GM21825 (cell line): ENCODE measurements around the gene FSTL1.

Experiments used
- ATAC-seq: cut with Tn5 transposase; IDR thresholded peaks from one replicate; pipeline ENCODE4 v1.9.1; 2021; ENCODE audit warnings: mild to moderate bottlenecking, moderate library complexity; ENCODE audit not compliant: unreplicated experiment

FSTL1 gene, protein sequence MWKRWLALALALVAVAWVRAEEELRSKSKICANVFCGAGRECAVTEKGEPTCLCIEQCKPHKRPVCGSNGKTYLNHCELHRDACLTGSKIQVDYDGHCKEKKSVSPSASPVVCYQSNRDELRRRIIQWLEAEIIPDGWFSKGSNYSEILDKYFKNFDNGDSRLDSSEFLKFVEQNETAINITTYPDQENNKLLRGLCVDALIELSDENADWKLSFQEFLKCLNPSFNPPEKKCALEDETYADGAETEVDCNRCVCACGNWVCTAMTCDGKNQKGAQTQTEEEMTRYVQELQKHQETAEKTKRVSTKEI

DNA sequence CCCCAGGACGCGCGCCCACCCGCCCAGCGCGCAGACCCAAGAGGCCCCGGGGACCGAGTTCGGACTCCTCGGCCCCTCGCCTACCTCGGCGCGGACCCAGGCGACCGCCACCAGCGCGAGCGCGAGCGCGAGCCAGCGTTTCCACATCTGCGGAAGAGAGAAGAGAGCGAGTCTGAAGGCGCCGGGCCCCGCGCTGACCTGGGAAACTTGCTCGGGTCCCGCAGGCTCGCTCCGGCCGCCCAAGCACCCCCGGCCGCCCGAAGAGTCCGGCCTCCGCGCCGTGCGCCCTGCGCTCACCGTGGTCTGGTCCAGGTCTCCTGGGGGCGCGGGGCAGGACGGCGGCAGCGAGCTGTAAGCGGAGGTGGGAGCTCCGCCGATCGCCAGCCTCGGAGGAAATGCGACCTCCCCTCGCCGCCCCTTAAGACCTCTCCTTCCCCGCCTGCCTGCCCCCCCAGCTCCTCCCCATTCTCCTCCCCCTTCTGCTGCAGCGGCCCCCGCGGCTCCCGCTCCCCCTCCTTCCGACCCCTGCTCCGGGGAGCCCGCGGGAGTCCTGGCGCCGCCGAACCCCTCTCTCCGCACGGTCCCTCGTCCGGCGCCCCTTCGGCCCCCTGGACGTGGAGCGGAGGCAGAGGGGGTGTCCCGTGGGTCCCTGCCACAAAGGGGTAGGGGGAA, at the start of gene FSTL1:
Gene FSTL1, minus strand, starts transcription at position 393 of the 672 bp plus-strand sequence. Its CDS starts 246 bp downstream, at position 147.
- ATAC-seq, result no peak

DNA sequence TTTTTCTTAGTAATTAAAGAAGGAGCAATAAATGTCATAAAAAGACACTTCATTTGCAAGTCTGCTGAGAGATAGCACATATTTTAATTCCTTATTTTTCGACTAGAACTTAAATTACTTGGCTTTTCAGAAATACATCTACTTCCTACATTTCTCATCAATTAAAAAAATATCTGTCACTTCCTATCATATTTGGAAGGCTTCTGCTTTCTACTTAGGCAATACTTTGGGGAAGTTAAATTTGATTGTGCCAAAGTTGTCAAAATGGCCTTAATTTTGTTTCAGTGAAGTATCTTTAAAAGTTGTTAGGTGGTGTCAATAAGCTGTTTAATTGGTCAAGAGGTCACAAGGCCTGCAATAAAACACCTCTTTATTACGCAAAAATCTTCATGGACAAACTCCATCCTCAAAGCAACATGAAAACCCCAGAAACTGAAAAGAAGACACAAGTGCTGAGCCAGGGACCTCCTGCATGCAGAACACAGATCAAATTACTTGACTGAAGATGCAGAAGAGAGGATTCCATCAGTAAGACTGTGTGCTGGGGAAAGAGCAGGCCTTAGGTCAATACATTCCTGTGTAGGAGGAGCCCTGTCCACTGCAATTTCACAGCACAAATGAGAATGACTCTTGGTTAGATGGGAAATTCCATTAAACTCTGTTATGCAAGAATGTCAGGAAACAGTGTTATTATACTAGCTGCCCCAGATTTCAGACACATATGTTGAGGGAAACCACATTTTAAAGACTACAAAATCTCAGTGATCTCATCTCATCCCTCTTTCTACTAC, 48.0 kb upstream of the FSTL1 start:
- ATAC-seq, result no peak

DNA sequence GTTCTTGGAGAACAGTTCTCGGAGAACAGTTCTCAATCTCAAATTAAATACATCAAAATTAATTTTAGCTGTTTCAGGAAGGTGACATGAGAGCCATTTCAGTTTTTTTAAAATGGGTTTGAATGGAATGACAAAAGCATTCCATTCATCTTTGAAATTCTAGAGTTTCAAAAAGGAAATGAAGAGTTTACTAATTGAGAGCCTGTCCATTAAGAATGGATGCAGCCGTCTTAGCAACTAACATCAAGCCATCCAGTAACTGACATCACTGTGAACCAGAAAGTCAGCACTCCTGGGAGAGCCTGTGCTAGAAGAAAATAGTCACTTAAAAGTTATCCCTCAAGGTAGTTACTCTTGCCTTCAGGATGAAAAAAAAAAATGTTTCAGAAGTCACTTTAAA, 47.0 kb upstream of the FSTL1 start:
- ATAC-seq, result no peak

- no peak for ATAC-seq
These were observed 46.5 kb upstream of the FSTL1 start for GRCh38 chr3:120497336-120497735.

GRCh38 chr3:120496278-120497002, 45.6 kb upstream of the FSTL1 start:
- no peak for ATAC-seq

- no peak for ATAC-seq
These were observed 45.0 kb upstream of the FSTL1 start for GRCh38 chr3:120495809-120496208.

GRCh38 chr3:120492103-120492502, 41.3 kb upstream of the FSTL1 start:
- no peak for ATAC-seq

- ATAC-seq, result no peak
These were observed 38.6 kb upstream of the FSTL1 start for GRCh38 chr3:120489421-120489820.

GRCh38 chr3:120488296-120488695, 37.5 kb upstream of the FSTL1 start:
- ATAC-seq, result no peak

- no peak for ATAC-seq
These were observed 36.4 kb upstream of the FSTL1 start for GRCh38 chr3:120487191-120487650.

DNA sequence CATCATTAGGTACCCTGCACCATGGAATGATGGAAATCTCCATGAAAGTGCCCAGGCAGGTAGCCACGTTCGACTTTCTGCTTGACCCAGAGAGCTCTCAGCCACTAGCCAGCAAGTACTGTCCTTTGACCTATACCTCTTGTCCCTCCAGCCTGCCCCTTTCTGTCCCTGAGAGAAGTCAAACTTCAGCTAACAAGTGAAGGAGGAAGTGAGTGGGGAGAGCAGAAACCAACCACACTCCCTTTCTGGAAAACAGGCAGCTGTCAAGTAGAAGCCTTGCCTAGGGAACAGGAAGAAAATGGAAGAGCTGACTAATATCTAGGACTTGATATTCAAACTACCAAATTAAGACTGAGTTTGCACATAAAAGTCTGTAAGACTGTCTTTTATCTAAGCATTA, 30.3 kb upstream of the FSTL1 start:
- no peak for ATAC-seq

DNA sequence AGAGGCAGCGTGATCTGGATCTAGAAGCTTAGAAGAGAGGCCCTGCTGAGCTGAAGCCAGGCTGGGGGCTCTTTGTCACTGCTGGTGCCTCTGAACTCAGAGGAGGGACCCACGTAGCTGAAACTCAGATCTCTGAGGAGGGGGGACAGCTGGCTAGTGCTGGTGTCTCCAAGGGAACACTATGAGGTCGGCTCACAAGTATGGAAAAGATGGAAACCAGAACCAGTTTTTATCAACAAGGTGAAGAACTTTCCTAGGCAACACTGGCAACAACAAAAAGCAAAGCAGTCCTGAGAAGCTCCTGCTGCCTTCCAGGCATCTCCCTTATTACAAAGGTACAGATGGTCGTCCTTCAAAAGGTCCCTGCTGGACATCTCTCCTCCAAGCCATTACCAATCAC, 27.0 kb upstream of the FSTL1 start:
- no peak for ATAC-seq

GRCh38 chr3:120475722-120476377, 25.1 kb upstream of the FSTL1 start:
- ATAC-seq, result no peak

DNA sequence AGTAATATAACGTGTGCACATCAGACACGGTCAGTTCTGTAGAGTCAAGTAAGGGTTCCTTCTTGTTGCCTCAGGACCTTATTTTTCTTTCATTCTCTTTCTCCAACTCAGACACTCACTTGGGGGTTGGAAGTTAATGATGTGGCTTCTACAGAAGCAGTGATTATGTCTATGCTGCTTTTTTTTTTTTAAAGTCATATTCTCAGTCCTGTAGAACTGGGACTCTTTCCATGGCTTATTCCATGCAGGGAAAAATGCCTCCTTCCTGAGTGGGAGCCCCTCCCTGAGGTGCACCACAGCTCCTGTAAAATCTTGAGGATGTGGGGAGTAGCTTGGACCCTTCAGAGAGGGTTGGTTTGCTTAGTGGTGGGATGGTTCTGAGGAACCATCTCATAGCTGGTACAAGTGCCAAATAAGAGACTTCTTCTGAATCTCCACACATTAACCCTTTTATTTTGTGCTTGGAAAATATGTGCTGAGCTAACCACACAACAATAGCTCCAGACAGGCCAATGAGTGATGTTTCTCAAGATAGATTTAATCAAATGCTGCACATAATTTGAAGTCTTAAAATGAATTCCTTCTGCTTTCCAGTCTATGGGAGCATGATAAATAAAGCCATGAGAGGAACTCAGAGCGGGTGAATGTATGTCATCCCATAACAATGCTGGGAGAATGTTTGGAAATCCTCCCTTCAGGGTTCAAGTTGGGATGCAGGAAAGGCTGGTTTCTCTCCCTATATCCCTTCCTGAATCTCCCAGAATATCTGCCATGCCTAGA, 23.3 kb upstream of the FSTL1 start:
- ATAC-seq, result no peak

DNA sequence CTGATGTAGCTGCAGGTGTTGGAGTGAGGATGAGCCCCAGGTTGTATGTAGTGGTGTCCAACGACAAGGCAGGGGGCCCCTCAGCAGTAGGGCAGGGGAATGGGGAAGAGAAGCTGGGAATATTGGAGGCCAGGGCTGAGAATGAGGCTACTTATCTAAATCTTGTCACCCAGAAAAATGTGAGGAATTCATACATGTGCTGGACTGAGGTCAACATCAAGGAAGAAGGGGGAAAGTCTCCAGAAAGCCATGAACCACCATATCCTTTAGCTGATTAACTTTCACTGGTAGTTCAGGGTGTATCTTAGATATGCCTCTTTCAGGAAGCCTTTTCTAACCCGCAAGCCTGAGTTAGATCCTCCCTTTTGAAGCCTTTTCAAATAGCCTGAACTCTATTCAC, 22.6 kb upstream of the FSTL1 start:
- no peak for ATAC-seq

- no peak for ATAC-seq
These were observed 21.5 kb upstream of the FSTL1 start for GRCh38 chr3:120472121-120472844.

GRCh38 chr3:120471643-120472042, 20.9 kb upstream of the FSTL1 start:
- ATAC-seq, result no peak

DNA sequence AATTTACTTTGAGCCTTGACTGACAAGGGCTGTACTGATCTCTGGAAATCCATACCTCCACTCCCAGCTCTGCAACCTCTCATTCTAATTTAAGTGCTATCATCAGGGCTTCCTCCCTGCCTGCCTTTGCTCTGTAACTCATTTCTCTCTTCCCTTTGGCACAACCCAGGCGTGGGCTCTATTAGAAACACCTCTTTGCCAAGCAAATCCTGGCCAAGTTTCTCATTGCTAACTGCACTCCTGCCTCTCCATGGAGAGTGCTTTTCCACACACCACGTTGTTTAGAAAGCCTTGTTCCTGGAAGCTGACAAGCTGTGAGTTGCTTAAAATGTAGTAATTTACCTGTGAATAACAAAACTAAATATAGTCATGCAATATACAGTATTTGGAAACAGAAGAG, 20.1 kb upstream of the FSTL1 start:
- no peak for ATAC-seq

DNA sequence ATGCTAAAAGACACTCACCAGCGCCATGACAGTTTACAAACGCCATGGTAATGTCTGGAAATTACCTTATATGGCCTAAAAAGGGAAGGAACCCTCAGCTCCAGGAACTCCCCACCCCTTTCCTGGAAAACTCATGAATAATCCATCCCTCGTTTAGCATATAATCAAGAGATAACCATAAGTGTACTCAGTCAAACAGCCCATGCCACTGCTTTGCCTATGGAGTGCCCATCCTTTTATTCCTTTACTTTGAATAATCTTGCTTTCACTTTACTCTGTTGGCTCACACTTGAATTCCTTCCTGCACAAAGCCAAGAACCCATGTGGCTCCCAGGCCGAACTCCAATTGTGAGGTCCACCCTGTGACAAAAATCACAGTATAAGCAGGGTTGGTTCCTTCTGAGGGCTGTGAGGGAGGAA, 19.1 kb upstream of the FSTL1 start:
- no peak for ATAC-seq
